Activated naive CD8-positive, alpha-beta T cell treated with anti-CD3 and anti-CD28 coated beads, Interleukin-2, amount 10 ng/mL, durations not matched to agents 7 days and 5 days (primary cell): Measurements from ENCODE around the gene NUP50. TPM values are rescaled to one million over a fixed set of nuclear protein-coding genes. Genes with fewer than 3 reads are reported as not detected.

ENCODE experiments used
- ATAC-seq: fragments of 150-1000 bp; cut with Tn5 transposase; one replicate; pipeline ENCODE4 v1.10.0; 2021; ENCODE audit warnings: low read depth, moderate library complexity
- POLR2A ChIA-PET: fragments of 350-600 bp; sonication (Branson Sonifier 250); formaldehyde crosslinking; loops from one replicate; lab custom pipeline; 2021; ENCODE audit warnings: antibody characterized with exemption; lab: Charles Lee
- DNase-seq: peaks from one replicate; pipeline ENCODE4 v3.0.0; 2021
- H3K27ac Mint-ChIP-seq: one replicate; pipeline ENCODE4 v1.8.0; 2022; ENCODE audit warnings: mild to moderate bottlenecking, mixed read lengths
- H3K27me3 Mint-ChIP-seq: one replicate; pipeline ENCODE4 v1.8.0; 2022; ENCODE audit warnings: mild to moderate bottlenecking, moderate library complexity, mixed read lengths
- H3K36me3 Mint-ChIP-seq: one replicate; pipeline ENCODE4 v1.8.0; 2021; ENCODE audit warnings: mild to moderate bottlenecking, mixed read lengths
- H3K4me1 Mint-ChIP-seq: one replicate; pipeline ENCODE4 v1.8.0; 2021; ENCODE audit warnings: mixed read lengths
- H3K4me3 Mint-ChIP-seq: one replicate; pipeline ENCODE4 v1.8.0; 2022; ENCODE audit warnings: mild to moderate bottlenecking, moderate library complexity, mixed read lengths
- H3K9me3 Mint-ChIP-seq: one replicate; pipeline ENCODE4 v1.8.0; 2021; ENCODE audit warnings: mixed read lengths
- total RNA-seq, 2 experiments: library from RNA; stranded (reverse); gene quantifications; one replicate each; pipeline ENCODE4 v1.2.3, GENCODE V29; 2021

NUP50 gene
- total RNA-seq, 2 experiments from 2014 or later, result 150 to 152 TPM

DNA sequence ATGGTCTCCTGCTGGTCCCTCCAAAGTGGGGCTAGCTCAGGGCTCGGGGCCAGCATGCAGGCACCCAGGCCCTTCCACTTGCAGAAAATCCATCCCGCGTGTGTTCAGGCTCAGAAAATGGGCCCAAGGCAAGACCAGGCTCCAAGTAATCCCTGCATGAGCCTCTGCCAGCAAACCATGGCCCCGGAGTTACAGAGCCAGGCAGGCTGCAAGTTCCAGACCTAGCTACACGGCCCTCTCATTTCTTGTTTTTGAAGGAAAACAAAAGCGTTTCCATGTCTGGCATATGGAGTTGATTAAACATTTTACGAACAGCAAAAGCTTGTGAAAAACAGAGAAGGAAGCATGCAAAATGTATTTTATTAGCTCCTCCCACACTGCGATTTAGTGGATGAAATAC, 47.3 kb downstream of the NUP50 start:
- H3K9me3 Mint-ChIP-seq, result no peaks in the 10 kb centered on the region
- H3K4me1 Mint-ChIP-seq, result peaks cover 1% of the 10 kb centered on the region
- POLR2A ChIA-PET, result no interaction called here
- H3K4me3 Mint-ChIP-seq, result no peak overlapping the region
- DNase-seq, result no peak
- no peaks in the 10 kb centered on the region for H3K36me3 Mint-ChIP-seq
- no peak overlapping the region for H3K27ac Mint-ChIP-seq
- ATAC-seq, result no peak
- no peaks in the 10 kb centered on the region for H3K27me3 Mint-ChIP-seq

DNA sequence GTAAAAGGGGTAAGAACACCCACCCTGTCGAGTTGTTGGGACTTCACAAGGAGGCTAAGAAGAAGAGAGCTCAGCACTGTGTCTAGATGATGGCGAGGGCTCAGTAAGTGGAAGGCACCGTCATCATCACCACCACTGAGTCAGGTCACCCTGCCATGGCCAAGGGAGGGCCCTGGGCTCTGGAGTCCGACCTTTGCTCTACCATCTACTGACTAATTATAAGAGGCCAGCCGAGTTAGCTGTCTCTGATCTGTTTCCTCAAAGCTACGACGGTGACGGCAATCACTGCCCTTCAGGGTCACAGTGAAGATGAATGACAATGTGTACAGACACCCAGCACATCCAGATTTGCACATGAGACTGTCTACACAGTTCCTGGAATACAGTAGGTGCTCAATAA, 47.7 kb downstream of the NUP50 start:
- Mint-ChIP-seq H3K27me3 (no peaks in the 10 kb centered on the region), H3K27ac (no peak overlapping the region), H3K4me3 (no peak overlapping the region), H3K36me3 (no peaks in the 10 kb centered on the region), H3K9me3 (no peaks in the 10 kb centered on the region), H3K4me1 (peaks cover 1% of the 10 kb centered on the region)
- ATAC-seq (no peak), DNase-seq (no peak)
- POLR2A ChIA-PET, result no interaction called here

DNA sequence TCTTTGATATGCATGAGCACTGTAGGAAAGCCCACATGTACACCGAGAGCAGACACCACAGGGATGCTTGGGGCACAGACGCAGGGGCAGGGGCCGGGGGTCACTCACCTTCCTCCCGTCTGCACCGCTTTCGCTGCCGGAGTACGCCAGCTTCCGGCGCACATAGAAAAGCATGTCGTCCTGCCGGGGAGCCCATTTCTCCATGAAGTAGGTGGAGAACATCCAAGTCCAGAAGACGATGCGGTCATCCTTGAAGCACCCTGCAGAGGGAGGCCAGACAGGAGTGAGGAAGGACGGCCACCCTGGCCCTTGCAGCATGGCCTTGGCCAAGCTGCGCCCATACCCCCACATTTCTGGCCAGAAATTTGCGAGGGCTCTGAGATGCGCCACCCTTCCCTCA, 48.1 kb downstream of the NUP50 start:
- no peaks in the 10 kb centered on the region for H3K9me3 Mint-ChIP-seq
- POLR2A ChIA-PET, result no interaction called here
- no peak for ATAC-seq
- peaks cover 1% of the 10 kb centered on the region for H3K4me1 Mint-ChIP-seq
- no peak for DNase-seq
- H3K27me3 Mint-ChIP-seq, result no peaks in the 10 kb centered on the region
- no peak overlapping the region for H3K27ac Mint-ChIP-seq
- H3K36me3 Mint-ChIP-seq, result no peaks in the 10 kb centered on the region
- H3K4me3 Mint-ChIP-seq, result no peak overlapping the region

DNA sequence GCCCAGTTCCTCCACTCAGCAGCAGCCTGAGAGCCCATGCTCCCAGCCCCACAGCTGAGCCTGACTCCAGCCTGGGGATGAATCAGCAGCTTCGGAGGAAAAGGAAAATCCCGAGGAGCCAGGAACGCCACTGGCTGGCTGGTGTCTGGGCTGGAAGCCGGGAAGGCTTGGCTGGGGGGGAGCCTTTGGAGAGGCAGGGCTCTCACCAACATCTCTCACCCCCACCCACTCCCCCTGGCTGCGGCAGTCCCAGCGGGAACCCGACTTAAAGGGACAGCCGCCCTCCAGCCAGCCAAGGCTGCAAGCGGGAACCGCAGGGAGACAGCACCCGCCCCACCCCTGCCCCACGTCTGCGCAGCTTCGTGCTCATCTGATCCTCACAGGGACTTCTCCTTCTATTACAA, 48.6 kb downstream of the NUP50 start:
- H3K36me3 Mint-ChIP-seq, result no peaks in the 10 kb centered on the region

DNA sequence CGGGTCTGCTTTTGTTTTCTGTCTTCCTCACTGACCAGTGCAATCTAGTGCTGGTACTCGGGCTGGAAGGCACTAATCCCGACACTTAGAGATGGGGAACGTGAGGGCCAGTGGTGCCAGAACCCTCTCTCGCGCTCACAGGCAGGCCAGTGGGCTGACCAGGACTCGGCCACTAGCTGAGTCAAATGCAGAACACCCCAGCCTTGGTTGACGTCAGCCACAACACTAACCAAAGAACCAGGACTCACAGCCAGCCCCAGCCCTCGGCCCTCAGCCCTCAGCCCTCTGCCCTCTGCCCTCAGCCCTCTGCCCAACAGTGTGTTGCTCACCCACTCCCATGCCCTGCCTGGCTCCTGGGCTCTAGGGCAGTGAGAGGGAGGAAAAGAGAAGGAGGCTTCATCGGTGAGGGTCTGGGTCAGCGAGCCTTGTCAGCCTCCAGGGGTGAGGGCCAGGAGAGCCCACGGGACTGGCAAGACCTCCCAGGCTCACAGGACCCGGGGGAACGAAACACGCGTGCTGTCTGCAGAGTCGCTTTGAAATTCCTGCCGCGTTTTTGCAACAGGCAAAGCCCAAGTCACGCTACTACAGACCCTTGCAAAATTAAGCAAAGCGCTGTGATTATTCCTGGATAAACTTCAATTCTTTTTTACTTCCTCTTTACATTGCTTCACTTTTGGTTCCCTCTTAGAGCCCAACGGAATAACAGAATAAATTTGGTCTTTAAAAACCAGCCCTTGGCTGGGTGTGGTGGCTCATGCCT, 49.4 kb downstream of the NUP50 start:
- Mint-ChIP-seq H3K9me3 (no peaks in the 10 kb centered on the region), H3K27me3 (no peaks in the 10 kb centered on the region), H3K36me3 (no peaks in the 10 kb centered on the region), H3K27ac (no peak overlapping the region), H3K4me3 (no peak overlapping the region), H3K4me1 (peaks cover 1% of the 10 kb centered on the region)
- no peak for DNase-seq
- POLR2A ChIA-PET, result no interaction called here
- no peak for ATAC-seq

More for the DNA sequence above, 48.6 kb downstream of the NUP50 start:
- POLR2A ChIA-PET, result no interaction called here
- DNase-seq (no peak), ATAC-seq (no peak)
- Mint-ChIP-seq H3K4me3 (no peak overlapping the region), H3K4me1 (peaks cover 1% of the 10 kb centered on the region), H3K27me3 (no peaks in the 10 kb centered on the region), H3K27ac (no peak overlapping the region), H3K9me3 (no peaks in the 10 kb centered on the region)

DNA sequence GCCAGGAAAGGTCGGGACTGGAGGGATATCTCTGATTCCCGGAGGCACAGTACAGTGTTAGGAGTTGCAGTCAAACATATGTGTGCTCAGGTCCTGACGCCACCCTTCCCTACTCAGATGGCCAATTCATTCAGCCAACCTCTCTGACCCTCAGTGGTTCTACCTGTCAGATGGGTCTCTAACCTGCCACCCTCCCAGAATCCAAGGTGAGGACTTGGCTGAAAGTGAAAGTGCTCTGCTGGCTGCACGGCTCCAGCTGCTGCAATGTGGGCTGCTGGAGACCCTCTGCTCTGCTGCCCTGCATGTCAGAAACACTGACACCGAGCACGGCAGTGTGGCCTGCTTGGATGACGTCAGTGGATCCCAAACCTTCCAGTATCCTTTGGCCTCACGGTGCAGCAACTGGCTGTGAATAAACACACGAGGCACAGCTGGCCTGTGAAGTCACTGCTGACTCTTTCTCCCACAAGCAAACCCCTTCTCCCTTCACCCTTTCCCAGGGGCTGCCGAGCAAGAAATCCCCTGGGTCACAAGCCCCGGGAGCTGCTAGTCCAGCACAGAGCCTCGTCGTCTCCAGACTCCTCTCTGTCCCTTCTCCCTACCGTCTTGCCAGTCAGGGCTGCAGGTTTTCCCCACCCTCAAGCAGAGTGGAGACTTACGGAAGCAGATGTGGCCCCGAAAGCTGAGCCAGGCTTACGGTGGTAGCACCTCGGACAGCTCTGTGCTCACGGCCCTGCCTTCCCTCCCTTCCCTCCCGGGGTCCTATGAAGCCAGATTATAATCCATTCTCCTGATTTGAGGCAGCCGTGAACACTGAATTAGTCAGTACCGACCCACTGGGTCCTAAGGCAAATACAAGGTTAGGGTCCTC, 52.6 kb downstream of the NUP50 start:
- no peak for DNase-seq
- POLR2A ChIA-PET, result no interaction called here
- no peak for ATAC-seq
- no peak overlapping the region for H3K27ac Mint-ChIP-seq
- H3K36me3 Mint-ChIP-seq, result no peaks in the 10 kb centered on the region
- no peaks in the 10 kb centered on the region for H3K9me3 Mint-ChIP-seq
- no peak overlapping the region for H3K4me3 Mint-ChIP-seq
- H3K4me1 Mint-ChIP-seq, result peaks cover 6% of the 10 kb centered on the region
- no peaks in the 10 kb centered on the region for H3K27me3 Mint-ChIP-seq

DNA sequence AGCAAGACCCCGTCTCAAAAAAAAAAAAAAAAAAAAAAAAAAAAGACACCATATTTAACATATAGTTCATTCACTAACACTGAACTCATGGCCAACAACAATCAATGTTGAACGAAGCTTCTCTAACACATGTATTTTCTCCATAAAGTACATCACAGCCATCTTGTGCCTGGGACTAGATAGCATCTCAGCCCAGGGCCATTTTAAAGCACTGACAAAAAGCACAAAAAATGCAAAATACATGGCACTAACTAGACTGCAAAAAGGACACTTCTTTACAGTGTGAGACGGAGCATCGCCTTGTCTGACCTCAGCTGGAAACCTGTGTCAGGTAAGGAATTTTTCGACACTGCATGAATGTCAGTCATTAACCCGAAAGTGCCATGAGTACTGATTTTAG, 53.6 kb downstream of the NUP50 start:
- Mint-ChIP-seq H3K4me3 (no peak overlapping the region), H3K9me3 (no peaks in the 10 kb centered on the region), H3K36me3 (no peaks in the 10 kb centered on the region), H3K27ac (no peak overlapping the region), H3K27me3 (no peaks in the 10 kb centered on the region), H3K4me1 (peaks cover 6% of the 10 kb centered on the region)
- POLR2A ChIA-PET, result no interaction called here
- DNase-seq, result no peak
- ATAC-seq, result no peak

DNA sequence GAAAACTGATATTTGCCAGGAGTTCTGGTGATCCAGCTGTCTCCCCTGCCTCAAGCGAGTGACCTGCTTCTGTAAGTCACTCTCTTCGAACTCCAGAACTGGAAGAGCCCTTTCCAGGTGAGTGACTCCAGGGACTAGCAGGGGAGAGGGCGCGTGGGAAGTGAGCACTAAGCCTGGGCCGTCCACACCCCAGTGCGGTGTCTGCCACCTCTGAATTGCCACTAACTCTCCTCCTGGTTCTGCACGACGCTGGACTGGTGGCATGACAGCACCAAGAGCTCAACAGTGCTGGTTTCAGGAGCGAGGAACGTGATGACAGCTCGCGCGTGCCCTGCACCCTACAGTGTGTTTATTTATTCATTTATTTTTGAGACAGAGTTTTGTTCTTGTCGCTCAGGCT, 54.1 kb downstream of the NUP50 start:
- Mint-ChIP-seq H3K9me3 (no peaks in the 10 kb centered on the region), H3K27me3 (no peaks in the 10 kb centered on the region), H3K27ac (no peak overlapping the region), H3K36me3 (no peaks in the 10 kb centered on the region), H3K4me1 (peaks cover 9% of the 10 kb centered on the region), H3K4me3 (no peak overlapping the region)
- POLR2A ChIA-PET, result no interaction called here
- DNase-seq (no peak), ATAC-seq (no peak)

DNA sequence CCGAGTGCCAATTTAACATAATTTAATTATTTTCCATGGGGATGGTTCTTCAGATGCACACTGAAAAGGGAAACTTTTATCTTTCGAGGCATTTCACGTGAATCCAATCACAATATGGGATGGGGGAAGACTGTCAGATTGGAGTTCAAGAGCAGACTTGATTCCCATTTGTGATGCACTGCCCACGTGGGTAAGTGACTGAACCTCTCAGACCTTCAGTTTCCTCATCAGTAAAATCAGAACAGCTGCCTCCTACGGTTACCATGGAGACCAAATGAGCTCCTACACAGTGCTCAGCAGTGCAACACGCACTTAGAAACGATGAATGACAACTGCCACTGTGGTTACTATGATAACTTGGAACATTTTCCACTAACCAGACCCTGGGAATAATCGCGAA, 55.3 kb downstream of the NUP50 start:
- no peaks in the 10 kb centered on the region for H3K27me3 Mint-ChIP-seq
- POLR2A ChIA-PET, result no interaction called here
- DNase-seq (no peak), ATAC-seq (no peak)
- H3K4me1 Mint-ChIP-seq, result peaks cover 9% of the 10 kb centered on the region
- no peak overlapping the region for H3K4me3 Mint-ChIP-seq
- H3K36me3 Mint-ChIP-seq, result no peaks in the 10 kb centered on the region
- no peak overlapping the region for H3K27ac Mint-ChIP-seq
- H3K9me3 Mint-ChIP-seq, result no peaks in the 10 kb centered on the region

DNA sequence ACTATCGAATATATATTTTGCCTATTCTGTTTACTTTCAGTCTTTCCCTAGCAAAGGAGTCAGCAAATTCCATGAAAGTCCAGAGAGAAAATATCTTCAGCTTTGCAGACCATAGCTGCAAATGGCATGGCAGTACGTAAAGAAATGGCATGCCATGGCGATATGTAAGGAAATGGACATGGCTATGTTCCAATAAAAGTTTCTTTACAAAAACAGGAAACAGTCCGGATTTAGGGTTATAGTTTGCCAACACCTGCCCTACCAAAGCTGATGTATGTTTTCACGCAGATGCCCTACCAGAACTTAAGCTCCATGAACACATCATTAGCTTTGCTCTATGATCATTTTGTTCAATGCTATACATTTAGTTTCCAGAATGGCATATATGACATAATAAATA, 57.5 kb downstream of the NUP50 start:
- Mint-ChIP-seq H3K27ac (no peak overlapping the region), H3K9me3 (no peaks in the 10 kb centered on the region), H3K4me1 (peaks cover 9% of the 10 kb centered on the region), H3K27me3 (no peaks in the 10 kb centered on the region), H3K36me3 (no peaks in the 10 kb centered on the region), H3K4me3 (no peak overlapping the region)
- ATAC-seq, result no peak
- POLR2A ChIA-PET, result no interaction called here
- no peak for DNase-seq

DNA sequence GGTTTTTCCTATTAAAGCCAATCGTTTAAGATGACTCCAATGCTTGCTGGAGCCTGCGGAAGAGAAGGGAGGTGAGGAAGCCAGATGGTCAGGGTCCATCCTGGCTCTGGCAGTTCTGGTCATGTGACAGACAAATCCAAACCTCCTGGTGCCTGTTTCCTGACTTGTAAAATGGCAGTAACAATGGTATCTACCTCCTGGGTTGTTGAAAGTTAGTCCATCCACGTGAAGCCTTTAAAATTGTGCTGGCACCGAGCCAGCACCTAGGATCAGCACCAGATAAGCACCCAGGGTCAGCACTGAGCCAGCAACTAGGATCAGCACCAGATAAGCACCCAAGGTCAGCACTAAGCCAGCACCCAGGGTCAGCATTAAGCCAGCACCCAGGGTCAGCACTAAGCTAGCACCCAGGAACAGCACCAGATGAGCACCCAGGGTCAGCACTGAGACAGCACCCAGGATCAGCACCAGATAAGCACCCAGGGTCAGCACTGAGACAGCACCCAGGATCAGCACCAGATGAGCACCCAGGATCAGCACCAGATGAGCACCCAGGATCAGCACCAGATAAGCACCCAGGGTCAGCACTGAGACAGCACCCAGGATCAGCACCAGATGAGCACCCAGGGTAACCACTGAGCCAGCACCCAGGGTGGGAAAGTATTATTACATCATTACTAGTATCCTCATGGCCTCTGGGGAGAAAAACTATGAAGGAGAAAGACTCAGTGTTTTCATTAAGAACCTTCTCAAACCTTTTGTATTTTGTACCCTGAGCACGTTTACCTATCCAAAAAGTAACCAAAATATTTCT, 59.8 kb downstream of the NUP50 start:
- ATAC-seq, result no peak
- POLR2A ChIA-PET, result interaction anchor here (0.6 kb wide), 1 partner anchor 97 kb away, joined by 4 read pairs; no protein-coding TSS in a partner anchor
- Mint-ChIP-seq H3K27me3 (no peaks in the 10 kb centered on the region), H3K9me3 (no peaks in the 10 kb centered on the region), H3K4me3 (no peak overlapping the region), H3K27ac (no peak overlapping the region), H3K36me3 (no peaks in the 10 kb centered on the region), H3K4me1 (peaks cover 19% of the 10 kb centered on the region)
- no peak for DNase-seq

DNA sequence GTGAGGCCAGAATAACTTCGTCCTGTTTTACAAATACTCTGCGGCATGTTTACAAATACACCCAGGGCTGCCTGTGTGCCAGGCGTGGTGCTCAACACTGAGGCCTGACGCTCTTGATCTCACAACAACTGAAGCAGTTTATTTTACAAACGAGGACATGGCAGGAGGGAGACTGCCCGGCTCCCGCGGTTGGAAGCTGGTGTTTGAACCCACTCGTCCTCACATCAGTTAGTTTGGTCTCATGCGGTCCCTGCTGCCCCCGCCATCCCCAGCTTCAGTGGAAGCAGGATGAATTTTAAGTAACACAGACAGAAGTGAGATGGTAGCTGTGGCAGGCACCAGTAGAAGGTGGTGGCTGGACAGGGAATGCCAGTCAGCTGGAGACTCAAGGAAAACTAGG, 60.6 kb downstream of the NUP50 start:
- Mint-ChIP-seq H3K36me3 (no peaks in the 10 kb centered on the region), H3K27me3 (no peaks in the 10 kb centered on the region), H3K27ac (no peak overlapping the region), H3K4me1 (peaks cover 16% of the 10 kb centered on the region), H3K9me3 (no peaks in the 10 kb centered on the region), H3K4me3 (no peak overlapping the region)
- ATAC-seq (no peak), DNase-seq (no peak)
- POLR2A ChIA-PET, result no interaction called here

DNA sequence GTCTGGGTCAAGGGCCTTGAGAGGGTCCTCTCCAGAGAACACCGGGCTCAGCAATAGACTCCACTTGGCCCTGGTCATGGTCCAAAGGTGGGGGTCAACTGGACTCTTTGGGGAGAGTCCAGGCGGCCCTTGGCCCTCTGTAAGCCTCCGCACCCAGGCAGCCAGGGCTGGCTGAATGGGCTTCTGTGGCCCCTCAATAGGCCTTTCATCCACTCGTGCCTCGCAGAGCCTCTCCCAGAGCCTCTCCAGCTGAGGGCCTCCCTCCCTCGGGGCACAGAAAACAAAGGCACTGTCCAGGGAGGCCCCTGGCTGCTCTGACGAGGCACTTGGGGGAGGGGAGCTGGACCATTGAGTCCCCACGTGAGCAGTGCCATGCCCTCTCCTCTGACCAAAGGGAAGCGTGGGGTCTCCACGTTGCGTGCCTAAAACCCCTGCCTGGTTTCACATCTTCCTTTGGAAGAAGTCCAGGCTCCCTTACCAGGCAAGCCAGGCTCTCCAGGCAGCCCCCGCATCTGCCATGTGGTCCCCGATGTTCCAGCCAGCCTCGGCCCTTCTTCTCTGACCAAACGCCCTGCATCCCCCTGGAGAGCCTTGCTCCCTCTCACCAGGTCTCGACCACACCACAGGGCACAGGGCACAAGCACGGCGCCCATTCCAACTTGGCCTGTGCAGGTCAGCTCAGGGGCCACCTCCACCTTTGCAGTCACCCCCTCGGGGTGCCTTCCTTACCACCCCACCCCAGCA, 61.4 kb downstream of the NUP50 start:
- no peaks in the 10 kb centered on the region for H3K27me3 Mint-ChIP-seq
- H3K4me3 Mint-ChIP-seq, result no peak overlapping the region
- no peak overlapping the region for H3K27ac Mint-ChIP-seq
- H3K9me3 Mint-ChIP-seq, result no peaks in the 10 kb centered on the region
- DNase-seq (no peak), ATAC-seq (no peak)
- H3K36me3 Mint-ChIP-seq, result no peaks in the 10 kb centered on the region
- POLR2A ChIA-PET, result no interaction called here
- peaks cover 16% of the 10 kb centered on the region for H3K4me1 Mint-ChIP-seq
